Measurements from ENCODE around the gene ATP7B.

GRCh38 chr13:51902776-51903175, 108.5 kb downstream of the ATP7B start:
- no peak for TF ChIP-seq REST (IDR thresholded peaks at IDR 0.05; ENCODE audit: low read depth)
- TF ChIP-seq TAF1 (IDR thresholded peaks at IDR 0.05; ENCODE audit: low read depth): no peak
- no peak for TF ChIP-seq CEBPB (IDR thresholded peaks at IDR 0.05)
- TF ChIP-seq RAD21 (IDR thresholded peaks at IDR 0.05; ENCODE audit: low read depth): no peak
- TF ChIP-seq TEAD4 (IDR thresholded peaks at IDR 0.05): no peak
- TF ChIP-seq USF1 (IDR thresholded peaks at IDR 0.05): no peak
- no peak for TF ChIP-seq EGR1 (IDR thresholded peaks at IDR 0.05)
